C4-2B (cell line): ENCODE results near the gene EMD.

Source experiments
- CTCF ChIP-seq: fragments of 450-650 bp; conservative IDR thresholded peaks from 2 replicates; pipeline ENCODE4 v1.5.1; 2017; ENCODE audit warnings: mild to moderate bottlenecking
- ZFX ChIP-seq: fragments of 450-650 bp; IDR thresholded peaks from 2 replicates; pipeline ENCODE4 v1.6.1; 2017

GRCh38 chrX:154353172-154353843, 25.8 kb upstream of the EMD start:
- TF ChIP-seq CTCF (no peak), ZFX (no peak)
